CD4-positive, alpha-beta T cell treated with Interferon alpha-2 for 1 hour (primary cell): ENCODE data around the gene RUNX1.
"Not testable (repeated sequence)": the region's sequence is repeated elsewhere in the genome, so short reads cannot be mapped to it uniquely, and the experiment has no call there.

ENCODE experiments used
- DNase-seq, 2 donors: peaks; one replicate each; pipeline ENCODE4 v3.0.0-alpha.2; 2020 to 2022

Gene RUNX1

DNA sequence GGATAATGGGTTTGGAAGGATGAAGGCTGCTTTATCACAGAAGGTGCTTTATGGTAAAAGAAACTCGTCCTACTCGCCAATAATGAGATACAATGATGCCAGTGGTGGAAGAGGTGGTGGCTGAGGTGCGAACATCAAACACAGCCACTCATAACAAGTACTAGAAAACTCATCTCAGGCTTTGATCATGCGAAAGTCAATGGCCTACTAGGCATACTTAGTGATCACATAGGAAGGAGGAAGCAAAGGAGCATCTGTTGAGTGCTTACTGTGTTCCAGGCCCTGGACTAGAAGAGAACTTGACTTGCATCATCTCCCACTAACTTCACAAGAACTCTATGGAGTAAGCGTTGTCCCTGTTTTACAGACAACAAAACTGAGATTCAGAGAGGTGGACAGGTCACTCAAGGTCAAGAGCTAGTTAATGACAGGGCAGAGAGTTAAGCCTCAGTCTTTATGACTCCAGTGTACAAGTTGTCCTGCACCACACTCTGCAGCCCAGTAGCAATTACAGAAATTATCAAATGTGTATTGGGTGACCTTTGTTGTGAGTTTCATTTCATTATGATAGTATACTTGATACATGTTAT is 33.6 kb downstream of the RUNX1 start:
- peak in 1 of 2 donors; percentile 30 for DNase-seq

DNA sequence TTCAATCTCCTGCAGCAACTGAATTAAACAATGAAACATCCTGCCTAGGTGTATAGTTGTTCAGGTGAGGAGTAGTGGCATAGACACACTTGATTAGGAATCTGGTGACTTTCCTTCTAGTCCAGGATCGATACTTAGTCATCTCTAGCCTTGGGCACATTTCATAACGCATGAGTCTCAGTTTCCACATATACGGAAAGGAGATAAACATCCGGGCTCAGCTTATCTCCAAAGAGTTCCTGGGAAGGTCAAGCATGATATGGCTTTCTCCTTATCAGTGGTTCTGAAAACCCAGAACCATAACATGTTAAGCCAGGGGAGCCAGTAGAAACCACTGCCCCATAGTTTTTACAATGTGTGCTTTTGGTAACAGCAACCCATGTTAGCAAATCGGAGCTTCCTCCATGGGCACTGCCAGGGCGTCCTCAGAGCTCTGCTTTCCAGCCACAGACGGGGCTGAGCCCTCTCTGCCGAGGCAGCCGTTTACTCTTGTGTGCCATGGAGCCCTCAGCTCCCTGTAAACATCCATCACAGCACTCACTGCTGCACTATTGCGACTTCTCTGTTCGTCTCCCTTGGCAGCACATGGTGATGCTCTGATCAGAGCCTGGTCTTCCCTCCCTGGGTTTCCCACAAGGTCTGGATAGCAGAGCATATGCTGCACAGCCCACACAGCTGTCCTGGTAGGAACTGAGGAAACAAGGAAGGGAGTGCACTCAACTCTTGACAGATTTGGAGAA is 34.6 kb downstream of the RUNX1 start:
- no peak for DNase-seq

DNA sequence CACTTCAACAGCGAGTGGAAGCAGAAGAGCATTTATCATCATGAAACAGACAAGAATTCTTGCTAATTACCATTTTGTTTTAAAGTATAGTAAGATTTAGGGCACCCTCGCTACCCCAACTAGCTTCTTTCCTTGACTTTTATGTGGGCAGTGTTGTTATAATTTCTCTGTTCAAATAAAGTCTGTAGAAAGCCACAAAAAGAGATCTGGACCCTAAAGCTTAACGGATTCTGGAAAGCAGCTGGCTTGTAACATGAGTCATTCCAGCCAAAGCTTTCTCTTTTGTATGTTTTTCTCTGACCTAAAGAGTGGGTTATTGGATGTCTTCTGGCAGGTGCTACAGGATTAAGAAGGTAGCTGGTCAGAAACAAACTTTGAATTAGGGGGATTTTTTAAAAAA is 37.4 kb downstream of the RUNX1 start:
- DNase-seq = no peak

DNA sequence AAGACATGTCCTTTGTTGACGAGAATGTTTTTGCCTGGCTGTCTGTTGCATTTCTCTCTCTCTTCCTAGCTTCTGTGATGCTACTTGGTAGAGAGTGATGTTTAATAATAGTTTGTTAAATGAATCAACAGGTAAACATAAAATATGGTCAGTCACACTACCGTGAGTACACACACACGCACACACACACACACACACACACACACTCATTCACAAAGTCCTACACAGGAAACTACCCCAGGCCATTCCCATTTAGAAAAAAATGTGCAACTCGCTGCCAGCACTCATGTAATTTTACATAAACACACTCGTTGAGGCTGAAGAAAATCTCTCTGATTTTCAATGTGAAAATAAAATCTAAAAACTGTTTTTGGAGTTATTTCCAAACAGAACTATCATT is 38.7 kb downstream of the RUNX1 start:
- DNase-seq = no peak

DNA sequence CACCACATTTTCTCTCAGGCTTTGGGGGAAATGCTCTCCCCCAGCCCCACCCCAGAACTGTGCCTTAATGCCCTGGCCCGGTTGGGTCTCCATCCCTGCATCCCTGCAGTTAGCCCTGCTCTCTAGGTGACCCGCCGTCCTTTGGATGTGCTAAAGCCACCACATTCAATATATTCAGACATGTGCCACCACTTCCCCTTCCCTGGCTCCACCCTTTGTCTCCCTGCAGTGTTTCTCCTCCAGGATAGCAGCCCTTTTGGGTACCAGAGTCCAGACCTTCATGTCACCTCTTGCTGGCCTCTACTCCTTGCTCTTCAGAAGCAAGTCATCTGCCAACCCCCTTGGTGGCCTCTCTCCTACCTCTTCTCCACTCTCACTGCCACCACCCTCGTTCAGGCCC is 41.8 kb downstream of the RUNX1 start:
- DNase-seq = no peak

DNA sequence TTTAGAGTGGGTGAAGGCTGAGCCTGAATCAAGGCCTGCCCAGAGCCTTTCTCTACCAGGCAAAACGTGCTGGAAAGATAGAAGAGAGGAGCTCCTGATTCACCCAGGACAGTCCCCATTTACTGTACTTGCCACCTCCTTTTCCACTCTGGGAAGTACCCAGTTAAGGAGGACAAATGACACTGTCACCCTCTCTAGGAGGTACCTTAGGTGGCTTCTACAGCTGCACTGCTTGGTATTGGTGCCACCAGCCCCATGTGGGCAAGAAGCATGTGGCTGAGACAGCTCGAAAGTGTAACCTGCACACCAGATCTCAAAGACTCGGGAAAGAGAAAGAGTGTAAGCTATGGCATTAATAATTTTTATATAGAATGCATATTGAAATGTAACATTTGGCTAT is 42.3 kb downstream of the RUNX1 start:
- DNase-seq = no peak

DNA sequence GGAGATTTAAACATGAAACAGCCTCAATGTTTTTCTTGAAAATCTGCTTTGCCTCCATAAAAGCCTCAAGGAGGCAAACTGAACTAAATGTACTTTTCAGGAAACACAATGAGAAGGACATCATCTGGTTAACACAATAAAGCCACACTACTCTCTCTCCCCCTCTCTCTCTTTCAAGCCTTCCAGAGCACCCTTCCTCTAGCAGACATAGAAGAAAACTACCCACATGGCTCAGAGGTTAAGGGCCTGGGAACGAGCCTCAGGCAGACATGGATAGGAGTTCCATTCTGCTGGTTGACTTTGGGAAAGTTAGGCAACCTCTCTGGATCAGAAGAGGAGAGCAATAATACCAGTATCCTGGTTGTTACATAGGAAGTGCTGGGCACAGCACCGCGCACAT is 42.9 kb downstream of the RUNX1 start:
- no peak for DNase-seq

DNA sequence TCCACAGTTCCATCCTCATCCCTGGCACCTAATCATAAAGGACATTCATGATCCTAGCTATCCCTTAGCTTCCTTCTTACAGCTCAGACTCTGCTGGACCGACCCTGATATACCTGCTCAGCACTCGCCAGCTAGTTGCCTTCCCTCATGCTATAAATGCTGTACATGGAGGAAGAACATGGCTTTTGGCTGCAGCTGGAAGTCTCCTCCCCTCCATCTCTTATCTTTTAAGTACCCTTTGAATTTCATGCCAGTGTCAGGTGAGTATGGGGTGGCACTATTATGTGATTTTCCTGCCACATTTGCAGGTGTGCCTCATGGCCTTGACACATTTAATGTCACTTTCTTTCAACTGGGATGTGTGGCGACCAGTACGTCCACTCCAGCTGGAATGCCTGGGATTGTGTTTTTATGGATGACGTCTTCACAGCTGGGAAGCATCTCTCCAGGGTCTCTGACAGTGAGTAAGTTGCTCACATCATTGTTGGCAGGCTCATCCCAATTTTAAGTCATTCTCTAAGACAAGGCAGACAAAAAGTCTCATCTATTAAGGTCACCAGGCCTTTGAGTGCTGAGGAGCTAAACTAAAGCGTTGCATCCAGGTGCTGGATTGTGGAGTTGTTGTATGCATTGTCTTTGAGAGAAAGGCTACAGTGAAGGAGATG is 43.4 kb downstream of the RUNX1 start:
- DNase-seq = no peak

DNA sequence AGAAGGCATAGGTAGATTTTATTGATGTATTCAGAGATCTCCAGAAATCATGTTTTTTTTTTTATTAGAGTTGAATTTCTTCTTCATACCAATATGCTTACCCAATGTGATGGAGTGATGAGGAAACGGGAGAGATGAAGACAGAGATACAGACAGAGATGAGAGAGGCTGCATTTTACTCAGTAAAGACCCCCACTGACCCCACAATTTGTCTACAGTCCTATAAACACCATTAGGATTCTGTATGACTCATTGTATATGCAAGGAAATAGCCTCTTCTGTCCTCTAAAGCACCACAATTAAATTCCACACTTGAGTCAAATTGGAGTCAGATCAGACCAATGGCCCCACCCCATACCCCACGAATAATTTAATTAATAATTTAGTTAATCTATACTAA is 44.0 kb downstream of the RUNX1 start:
- no peak for DNase-seq

DNA sequence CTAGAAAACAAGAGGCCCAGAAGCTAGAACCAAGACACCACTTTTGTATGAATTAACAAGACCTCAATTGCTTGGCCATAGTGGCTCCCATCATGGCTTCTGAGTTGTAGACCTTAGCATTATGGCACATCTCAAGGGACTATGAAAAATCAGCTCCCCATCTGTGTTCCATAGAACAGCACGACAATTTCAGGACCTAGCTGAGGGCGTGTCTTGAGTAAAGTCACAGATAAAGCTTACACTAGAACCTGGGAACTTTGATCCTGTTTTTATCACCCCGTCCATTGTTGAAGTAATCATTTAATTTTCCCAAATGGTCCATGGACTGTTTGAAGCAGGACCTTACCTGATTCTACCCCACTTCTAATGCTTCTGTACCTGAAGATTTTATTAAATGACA is 44.8 kb downstream of the RUNX1 start:
- no peak for DNase-seq

DNA sequence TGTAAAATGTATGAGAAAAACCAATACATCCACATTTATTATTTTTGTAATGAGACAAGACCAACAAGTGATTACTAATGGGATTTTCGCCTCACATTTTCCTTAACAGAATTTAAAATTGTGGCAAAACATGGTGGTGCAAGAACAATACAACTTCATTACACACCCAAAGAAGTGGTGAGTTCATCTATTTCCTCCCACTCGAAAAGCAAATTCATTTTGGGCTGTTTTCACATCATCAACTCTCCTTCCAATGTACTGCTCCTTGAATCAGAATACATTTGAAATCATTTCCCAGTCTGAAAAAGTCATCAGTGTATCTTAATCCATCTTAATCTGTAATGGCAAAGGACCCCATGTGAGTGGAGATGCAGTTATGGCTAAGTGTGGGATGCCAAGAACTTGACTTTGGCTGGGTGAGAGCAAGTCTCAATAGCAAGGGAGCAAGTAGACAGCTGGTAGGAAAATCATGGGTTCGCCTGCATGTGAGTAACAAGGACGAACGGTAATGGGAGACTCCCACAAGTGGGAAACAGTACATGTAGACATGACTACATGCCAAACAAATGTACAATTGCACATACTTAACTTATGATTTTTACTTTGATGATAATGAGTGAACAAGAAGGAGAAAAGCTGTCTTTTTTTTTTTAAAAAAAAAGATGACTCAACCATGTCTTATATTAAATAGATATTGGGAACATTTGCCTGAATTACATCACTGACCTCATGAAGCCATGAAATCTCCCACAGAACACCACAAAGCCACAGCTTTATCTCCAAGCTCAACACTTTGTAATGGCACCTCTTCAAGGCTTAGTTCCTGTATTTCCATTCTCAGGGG is 46.0 kb downstream of the RUNX1 start:
- DNase-seq = no peak

DNA sequence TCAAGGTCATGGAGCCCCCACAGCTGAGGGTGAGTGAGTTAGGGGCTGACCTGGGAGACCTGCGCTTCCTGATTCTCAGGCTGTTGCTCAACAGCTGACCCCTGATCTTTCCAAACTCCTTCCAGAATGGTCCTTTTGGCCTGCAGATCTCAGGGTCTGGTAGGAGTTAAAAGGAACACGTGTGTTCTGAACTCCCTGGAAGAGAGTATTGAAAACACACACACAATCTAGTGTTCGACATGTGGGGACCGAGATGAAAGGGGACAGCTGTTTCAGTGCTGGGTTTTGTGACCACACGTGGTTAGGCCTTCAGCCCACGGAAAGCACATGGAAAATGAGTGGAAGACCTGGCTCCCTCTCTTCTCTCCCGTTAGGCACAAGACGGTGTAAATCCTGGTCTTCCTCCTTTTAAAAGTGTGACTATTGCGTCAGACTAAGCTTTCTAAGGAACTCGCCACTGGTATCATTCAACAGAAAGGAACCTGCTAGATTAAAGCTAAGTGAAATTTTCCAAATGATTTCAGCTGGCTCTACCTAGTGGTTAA is 49.6 kb downstream of the RUNX1 start:
- no peak for DNase-seq

DNA sequence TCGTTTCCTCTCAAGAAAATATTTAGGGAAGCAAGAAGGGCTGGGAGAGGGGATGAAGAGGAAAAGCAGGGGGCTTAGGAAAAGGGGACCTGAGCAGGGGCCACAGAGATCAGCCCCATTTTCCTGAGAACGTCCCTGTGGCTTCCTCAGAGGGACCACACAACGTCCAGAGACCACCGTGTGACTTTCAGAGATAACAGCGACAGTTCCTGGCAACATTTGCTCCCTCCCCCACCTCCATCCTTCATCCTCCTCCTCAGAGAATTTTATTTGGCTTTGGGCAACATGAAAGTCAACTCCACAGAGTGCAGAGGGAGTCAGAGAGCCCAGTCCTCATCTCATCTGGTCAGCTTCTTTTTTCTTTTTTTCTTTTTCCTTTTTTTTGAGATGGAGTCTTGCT is 50.9 kb downstream of the RUNX1 start:
- no peak for DNase-seq

DNA sequence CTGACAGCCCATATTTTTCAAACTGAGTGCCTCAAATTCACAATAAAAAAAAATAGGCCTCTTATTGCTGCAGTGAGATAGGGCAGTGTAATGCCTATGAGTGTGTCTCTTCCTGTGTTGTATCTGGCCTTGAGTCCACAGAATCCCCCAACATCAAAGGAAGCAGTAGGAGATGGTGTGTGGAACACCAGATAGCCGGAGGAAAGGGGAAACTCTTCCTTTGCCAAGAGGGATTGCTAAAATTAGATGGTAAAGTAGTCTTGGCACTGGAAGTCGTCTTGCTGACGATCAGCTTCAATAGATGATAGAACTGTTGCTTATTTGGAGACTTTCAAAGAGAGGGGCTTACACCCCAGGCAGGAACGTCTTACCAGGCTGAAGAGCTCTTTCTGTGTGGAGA is 51.8 kb downstream of the RUNX1 start:
- no peak for DNase-seq

DNA sequence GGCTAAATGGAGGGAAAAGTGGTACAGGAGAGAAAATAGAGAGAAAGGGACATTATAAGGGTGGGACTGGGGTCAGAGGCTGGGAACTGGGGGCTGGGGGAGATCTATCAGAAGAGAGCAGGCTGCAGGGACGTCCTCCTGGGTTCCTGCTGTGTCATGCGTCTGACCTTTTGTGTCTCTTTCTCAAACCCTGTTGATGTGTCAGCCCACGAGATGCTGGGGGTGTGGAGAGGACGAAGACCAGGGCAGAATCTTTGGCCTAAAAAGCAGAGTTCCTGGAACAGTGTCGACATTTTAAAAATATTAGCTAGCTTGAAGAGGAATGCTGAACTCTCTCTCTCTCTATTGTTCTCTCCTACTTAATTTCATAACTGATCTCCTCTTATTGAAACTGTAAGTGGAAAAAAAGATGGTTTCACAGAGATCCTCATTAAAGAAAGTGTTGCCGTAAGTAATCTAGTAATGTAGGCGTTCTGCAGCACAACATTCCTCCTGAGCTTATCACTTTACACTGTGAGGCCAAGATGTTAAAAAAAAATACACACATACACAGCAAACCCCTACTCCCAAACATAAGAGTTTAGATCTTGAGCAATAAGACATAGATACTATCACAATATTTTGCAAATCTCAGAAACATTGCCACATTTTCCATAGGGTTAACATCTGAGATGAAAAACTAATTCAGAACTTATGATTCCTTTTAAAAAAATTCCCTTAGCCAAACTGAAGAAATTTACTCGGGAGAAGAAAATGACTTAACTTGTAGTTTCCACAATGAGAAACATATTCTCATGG is 52.6 kb downstream of the RUNX1 start:
- DNase-seq = no peak

DNA sequence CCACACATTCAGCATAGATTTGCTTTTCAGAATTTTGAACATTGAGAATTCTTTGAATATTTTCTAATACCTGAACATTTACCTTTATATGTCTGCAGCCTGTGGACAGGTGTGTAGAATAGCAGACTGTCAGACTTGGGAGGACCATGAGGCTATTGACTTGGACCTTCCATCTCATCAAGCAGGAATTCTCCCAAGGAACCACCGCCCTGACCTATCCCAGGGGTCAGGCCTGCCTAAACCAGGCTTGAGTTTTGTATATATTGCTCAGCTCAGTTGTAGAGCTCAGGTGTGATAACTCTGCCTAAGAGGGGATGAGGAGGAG is 53.2 kb downstream of the RUNX1 start:
- DNase-seq = no peak

DNA sequence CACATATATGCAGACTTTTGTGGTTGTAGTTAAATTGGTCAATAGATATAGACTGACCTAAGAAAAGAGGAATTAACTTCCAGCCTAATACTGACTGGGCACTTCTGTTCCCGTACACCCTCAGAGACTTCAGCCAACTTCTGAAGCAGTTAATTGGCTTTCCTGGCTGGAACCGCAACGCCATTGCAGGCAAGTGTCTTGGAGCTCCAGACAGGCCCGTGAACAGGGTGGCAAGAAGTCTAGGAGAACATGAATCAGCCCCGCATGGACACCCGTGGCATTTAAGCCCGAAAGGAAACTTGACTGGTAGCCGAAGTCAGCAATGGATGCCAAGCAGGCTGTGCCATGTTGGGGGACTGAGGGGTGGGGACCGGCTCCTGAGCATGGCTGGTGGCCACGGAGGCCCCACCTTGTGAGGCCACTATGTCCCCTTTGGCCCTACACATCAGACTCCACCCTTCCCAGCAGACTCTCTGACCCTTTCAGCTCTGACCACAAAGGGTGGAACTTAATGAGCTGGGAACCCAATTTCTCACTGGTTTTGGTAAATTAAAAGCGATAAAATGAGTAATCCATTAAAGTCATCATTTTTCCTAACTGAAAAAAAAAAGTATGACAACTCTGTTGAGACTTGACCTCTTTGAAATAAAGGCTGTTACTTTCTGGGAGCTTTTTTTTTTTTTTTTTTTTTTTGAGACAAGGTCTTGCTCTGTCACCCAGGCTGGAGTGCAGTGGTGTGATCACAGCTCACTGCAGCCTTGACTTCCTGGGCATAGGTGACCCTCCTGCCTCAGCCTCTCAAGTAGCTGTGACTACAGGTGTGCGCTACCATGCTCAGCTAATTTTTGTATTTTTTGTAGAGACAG is 54.1 kb downstream of the RUNX1 start:
- DNase-seq = no peak

DNA sequence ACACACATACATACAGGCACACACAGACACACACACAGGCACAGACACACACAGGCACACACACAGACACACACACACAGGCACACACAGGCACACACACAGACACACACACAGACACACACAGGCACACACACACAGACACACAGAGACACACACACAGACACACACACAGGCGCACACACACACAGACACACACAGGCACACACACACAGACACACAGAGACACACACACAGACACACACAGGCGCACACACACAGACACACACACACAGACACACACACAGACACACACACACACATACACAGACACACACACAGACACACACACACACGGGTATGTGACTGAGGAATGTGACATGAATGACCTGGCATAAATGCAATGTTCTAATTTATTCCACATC is 55.6 kb downstream of the RUNX1 start:
- not testable (repeated sequence) for DNase-seq

DNA sequence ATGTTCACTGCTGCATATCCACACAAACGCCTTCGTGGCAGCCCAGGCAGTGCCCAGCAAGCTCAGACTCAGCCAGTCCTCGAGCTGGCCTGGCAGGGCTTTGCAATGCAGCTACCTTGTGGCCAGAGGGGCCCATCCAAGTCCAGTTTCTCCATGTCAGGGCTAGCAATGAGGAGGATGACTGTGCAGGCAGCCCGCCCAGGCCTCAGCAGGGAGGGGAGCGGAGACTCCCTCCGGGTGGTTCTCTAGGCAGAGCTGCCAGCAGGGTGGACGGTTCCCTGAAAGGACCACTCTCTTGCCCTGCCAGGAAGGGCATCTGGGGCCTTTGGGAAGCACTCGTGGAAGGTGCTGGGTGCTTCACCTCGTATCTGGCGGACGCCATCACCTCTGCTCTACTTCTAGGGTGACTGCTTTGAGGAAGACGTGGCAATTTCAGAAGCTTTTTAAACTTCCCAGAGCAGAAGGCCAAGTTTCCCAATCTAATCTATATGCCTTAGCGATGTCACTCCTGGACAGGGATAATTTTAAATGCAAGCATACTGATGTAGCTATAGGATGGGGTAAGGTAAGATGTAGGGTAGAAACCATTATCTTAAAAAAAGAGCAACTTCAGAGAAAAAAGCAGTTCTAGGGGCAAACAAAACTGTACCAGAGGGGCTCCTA is 56.2 kb downstream of the RUNX1 start:
- DNase-seq = no peak

DNA sequence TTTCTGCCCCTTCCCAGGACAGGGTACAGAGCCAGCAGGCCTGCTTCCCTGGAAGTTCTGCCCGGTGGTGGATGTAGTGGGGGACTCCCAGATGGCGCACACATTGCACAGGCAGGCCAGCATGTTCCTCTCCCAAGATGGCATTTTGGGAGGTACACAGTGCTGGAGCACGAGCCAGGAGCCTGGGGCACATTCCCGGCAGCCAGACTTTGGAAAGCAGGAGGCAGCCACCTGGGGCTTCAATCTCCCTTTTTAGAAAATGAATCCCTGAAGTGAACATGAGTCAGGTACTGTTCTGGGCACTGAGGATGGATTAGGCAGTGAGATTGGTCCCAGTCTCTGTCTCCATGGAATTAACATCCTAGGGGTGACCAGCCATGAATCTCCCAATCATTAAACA is 56.9 kb downstream of the RUNX1 start:
- DNase-seq = no peak

DNA sequence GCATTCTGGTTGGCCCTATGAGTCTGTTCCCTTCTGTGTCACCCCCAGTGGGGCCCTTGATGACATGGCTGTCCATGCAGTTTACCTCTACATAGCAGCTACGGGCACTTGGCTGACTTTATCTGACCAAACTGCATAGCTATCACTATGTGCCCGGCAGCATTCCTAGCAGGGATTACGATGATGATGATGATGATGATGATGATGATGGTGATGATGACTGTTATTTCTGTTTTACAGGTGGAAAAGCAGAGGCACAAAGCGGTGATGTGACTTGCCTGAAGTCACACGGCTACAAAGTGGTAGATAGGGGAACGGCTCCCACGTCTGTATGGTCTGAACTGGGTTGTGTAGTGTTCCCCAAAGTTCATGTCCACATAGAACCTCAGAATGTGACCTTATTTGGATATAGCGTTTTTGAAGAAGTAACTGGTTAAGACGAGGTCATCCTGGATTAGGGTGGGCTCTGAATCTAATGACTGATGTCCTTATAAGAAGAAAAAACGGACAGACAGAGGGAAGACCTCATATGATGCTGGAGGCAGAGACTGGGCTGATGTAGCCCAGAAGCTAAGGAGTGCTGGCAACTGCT is 57.6 kb downstream of the RUNX1 start:
- no peak for DNase-seq
